ENCODE data around the gene MPV17L2.

MPV17L2 gene

DNA sequence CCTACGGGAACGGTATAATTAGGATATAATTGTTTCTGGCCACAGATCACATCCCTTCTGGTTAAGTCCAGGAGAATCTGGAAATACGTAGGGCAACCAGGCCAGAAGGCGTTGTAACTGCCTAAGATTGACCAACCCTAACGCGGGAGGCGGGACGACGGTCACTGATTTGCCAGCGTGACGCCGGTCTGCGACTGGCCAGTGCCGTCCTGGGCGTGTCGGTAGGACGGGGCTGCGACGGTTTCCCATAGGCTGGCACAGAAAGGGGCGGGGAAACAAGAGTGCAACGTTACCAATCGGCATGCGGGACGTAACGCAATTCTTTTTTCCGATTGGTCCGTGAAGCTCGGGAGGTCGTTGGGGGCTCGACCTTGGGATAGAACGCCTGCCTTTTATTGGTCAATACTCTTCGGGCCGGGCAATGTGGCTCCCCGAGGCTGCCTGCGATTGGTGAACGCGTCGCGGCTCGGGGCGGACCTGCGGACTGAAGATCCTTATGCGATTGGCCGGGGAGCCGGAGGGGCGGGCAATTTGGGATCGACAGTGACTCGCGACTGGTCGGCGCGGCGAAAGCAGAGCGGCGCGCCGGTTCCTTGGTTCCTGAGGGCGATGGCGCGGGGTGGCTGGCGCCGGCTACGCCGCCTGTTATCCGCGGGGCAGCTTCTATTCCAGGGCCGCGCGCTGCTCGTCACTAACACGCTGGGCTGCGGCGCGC, at the start of gene MPV17L2:
Gene MPV17L2, plus strand, starts transcription at position 546 of the 715 bp plus-strand sequence. Its CDS starts 64 bp downstream, at position 610.
- Mint-ChIP-seq H3K4me3 (peak within 1 kb of the TSS; percentile 88), H3K36me3 (ENCODE audit: low read depth) (peaks cover 34% of the 10 kb centered on the region), H3K4me1 (ENCODE audit: low read depth) (peaks cover 25% of the 10 kb centered on the region), H3K9me3 (no peaks in the 10 kb centered on the region), H3K27ac (peak within 1 kb of the TSS; percentile 93), H3K27me3 (no peaks in the 10 kb centered on the region)
- peak; percentile 96 for DNase-seq

DNA sequence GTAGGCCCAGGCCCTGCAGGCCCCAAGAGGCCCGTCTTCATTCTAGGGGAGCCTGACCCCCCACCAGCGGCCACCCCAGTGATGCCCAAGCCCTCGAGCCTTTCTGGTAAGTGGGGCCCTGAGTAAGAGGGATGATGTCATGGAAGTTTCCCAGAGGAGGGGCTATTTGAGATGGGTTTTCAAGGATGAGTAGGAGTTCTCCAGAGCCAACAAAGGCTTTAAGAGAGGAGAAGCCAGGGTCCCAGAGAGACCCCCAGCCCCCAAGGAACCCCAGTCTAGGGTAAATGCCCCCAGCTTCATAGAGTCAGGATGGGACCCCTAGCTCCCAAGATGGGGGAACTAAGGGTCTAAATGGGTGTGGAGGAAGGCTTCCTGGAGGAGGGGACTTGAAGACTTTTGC, 49.1 kb upstream of the MPV17L2 start:
- H3K36me3 Mint-ChIP-seq (ENCODE audit: low read depth): peaks cover 84% of the 10 kb centered on the region
- DNase-seq: no peak
- no peaks in the 10 kb centered on the region for H3K9me3 Mint-ChIP-seq
- no peak overlapping the region for H3K4me3 Mint-ChIP-seq
- no peaks in the 10 kb centered on the region for H3K27me3 Mint-ChIP-seq
- H3K27ac Mint-ChIP-seq: no peak overlapping the region
- no peaks in the 10 kb centered on the region for H3K4me1 Mint-ChIP-seq (ENCODE audit: low read depth)

DNA sequence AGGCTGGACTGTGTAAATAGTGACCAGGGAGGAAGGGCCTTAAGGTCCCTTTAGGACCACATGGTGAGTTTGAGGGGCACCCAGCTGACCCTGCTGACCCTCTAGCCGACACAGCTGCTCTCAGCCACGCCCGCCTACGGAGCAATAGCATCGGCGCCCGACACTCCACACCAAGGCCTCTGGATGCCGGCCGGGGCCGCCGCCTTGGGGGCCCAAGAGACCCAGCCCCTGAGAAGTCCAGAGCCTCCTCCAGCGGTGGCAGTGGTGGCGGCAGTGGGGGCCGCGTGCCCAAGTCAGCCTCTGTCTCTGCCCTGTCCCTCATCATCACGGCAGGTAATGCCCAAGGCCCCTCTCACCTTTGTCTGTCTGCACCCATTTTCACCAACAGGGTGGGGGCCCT, 48.7 kb upstream of the MPV17L2 start:
- no peaks in the 10 kb centered on the region for H3K9me3 Mint-ChIP-seq
- no peaks in the 10 kb centered on the region for H3K4me1 Mint-ChIP-seq (ENCODE audit: low read depth)
- H3K4me3 Mint-ChIP-seq: no peak overlapping the region
- H3K36me3 Mint-ChIP-seq (ENCODE audit: low read depth): peaks cover 81% of the 10 kb centered on the region
- H3K27ac Mint-ChIP-seq: no peak overlapping the region
- DNase-seq: no peak
- H3K27me3 Mint-ChIP-seq: no peaks in the 10 kb centered on the region

DNA sequence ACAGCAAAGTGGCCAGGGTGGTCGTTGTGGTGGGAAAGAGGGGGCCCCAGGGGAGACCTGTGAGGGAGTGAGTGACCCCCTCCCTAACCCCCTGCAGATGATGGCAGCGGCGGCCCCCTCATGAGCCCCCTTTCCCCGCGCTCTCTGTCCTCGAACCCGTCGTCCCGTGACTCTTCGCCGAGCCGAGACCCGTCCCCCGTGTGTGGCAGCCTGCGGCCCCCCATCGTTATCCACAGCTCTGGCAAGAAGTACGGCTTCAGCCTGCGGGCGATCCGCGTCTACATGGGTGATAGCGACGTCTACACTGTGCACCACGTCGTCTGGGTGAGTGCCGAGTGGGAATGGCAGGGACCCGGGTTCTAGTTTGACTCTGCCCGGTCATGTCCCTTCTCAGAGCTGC, 48.1 kb upstream of the MPV17L2 start:
- peaks cover 81% of the 10 kb centered on the region for H3K36me3 Mint-ChIP-seq (ENCODE audit: low read depth)
- H3K4me1 Mint-ChIP-seq (ENCODE audit: low read depth): no peaks in the 10 kb centered on the region
- H3K4me3 Mint-ChIP-seq: no peak overlapping the region
- no peak for DNase-seq
- H3K27ac Mint-ChIP-seq: no peak overlapping the region
- H3K27me3 Mint-ChIP-seq: no peaks in the 10 kb centered on the region
- H3K9me3 Mint-ChIP-seq: no peaks in the 10 kb centered on the region

DNA sequence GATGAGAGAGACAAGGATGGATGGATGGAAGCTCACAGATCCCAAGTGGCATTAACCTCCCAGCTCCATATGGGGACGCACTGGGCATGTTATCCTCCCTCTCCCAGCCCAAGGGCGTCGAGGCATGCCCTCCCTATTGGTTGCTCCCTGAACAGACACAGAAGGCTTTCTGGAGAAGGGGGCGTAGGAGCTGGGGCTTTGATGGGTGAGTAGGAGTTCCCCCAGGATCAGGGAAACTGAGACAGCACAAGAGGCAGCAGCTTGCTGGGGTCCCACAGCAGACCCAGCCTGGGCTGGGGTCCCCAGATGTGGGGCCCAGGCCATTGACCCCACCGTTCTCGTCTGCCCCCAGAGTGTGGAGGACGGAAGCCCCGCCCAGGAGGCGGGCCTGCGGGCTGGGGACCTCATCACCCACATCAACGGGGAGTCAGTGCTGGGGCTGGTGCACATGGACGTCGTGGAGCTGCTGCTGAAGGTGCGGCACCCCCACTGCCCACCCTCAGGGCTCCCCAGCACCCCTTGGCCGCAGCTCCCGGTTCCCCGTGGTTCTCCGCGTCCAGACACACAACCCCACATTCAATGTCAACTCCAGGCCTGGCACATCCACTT, 47.5 kb upstream of the MPV17L2 start:
- no peak for DNase-seq
- H3K27me3 Mint-ChIP-seq: no peaks in the 10 kb centered on the region
- H3K36me3 Mint-ChIP-seq (ENCODE audit: low read depth): peaks cover 81% of the 10 kb centered on the region
- no peaks in the 10 kb centered on the region for H3K4me1 Mint-ChIP-seq (ENCODE audit: low read depth)
- no peak overlapping the region for H3K27ac Mint-ChIP-seq
- no peaks in the 10 kb centered on the region for H3K9me3 Mint-ChIP-seq
- no peak overlapping the region for H3K4me3 Mint-ChIP-seq

DNA sequence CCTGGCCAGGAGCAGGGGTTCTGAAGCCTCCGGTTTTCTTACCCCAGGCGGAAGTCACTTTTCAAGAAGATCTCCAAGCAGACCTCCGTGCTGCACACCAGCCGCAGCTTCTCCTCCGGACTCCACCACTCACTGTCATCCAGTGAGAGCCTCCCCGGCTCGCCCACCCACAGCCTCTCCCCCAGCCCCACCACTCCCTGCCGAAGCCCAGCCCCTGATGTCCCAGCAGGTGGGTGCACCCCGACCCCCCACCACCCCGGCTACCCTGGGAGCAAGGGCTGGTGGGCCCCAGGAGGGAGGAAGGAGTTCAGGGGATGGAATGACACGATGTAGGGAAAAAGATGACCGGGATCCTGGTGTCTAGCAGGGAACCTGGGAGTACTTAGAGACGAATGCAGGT, 45.6 kb upstream of the MPV17L2 start:
- no peak for DNase-seq
- Mint-ChIP-seq H3K4me1 (ENCODE audit: low read depth) (peaks cover 12% of the 10 kb centered on the region), H3K36me3 (ENCODE audit: low read depth) (peaks cover 70% of the 10 kb centered on the region), H3K27ac (no peak overlapping the region), H3K4me3 (no peak overlapping the region), H3K27me3 (no peaks in the 10 kb centered on the region), H3K9me3 (no peaks in the 10 kb centered on the region)

DNA sequence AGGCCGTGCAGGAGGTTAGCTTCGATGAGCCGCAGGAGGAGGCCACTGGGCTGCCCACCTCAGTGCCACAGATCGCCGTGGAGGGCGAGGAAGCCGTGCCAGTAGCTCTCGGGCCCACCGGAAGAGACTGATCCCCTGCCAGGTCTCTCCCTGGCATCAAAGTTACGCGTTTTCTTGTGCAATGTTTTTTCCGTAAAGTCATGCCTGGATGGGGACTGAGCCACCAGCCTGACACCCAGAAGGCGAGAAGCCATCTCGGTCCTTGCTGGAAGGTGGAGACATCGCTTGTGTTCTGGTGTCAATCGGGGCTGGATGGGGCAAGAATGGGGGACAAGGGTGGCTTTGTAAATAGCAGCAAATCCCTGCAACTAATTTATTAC, 43.4 kb upstream of the MPV17L2 start:
- Mint-ChIP-seq H3K4me3 (no peak overlapping the region), H3K27ac (no peak overlapping the region), H3K36me3 (ENCODE audit: low read depth) (peaks cover 56% of the 10 kb centered on the region), H3K9me3 (no peaks in the 10 kb centered on the region), H3K4me1 (ENCODE audit: low read depth) (peaks cover 23% of the 10 kb centered on the region), H3K27me3 (no peaks in the 10 kb centered on the region)
- no peak for DNase-seq

DNA sequence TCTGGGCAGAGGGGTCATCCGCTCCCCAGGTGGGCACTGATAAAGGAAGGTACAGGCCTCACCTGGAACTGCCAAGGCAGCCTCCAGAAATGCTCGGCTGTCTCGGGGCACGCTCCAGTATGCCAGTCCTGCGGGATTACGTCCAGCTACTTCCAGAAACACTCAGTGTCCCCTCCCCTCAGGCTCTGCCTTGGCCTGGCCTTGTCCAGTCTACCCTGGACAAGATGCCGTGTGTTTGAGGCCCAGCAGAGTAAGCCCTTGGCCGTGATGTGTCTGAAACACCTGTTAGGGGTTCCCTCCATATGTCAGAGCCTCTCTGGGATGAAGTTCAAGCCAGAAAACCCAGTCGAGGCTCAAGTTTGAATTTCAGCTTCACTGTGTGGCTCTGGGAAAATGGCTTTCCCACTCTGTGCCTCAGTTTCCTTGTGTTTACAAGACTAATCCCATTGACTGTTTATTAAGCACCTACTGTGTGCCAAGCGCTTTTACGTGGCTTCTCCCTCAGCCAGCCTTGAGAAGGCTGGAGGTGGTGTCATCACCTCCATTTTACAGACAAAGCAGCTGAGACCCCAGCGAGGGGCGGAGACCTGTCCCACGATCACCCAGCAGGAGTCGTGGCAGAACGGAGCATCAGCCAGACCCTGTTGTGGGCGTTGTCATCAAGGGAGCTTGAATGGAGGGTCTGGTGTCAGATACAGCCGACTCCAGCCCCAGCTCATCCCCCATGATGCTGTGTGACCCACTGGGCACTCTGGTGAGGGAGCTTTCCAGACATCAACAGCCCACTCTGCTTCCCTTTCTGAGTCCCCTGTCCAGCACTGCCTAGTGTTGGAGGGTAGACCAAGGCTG, 42.0 kb upstream of the MPV17L2 start:
- H3K27ac Mint-ChIP-seq: peak overlapping the region; percentile 99
- no peaks in the 10 kb centered on the region for H3K27me3 Mint-ChIP-seq

DNA sequence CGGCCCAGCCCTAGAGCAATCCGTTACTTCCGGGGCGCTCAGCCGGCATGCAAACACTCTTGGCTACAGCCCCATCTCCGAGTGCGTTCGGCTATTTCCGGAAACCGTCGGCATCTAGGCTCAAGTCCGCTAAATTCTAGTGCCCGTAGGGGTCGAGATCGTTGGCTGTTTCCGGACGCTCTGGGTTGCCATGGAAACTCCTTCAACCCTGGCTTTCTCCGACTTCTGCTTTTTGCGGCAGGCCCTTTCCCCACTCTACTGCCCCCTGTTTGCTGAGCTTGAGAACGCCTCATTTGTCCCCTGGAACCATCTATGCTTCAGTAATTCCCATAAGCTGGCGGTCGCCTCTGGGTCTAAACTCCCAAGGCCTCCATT, 40.6 kb upstream of the MPV17L2 start:
- Mint-ChIP-seq H3K9me3 (no peaks in the 10 kb centered on the region), H3K36me3 (ENCODE audit: low read depth) (peaks cover 43% of the 10 kb centered on the region), H3K27me3 (no peaks in the 10 kb centered on the region), H3K4me3 (peak overlapping the region; percentile 84), H3K4me1 (ENCODE audit: low read depth) (peaks cover 28% of the 10 kb centered on the region), H3K27ac (peak overlapping the region; percentile 99)
- peak; percentile 98 for DNase-seq

More for the DNA sequence above, 42.0 kb upstream of the MPV17L2 start:
- H3K4me1 Mint-ChIP-seq (ENCODE audit: low read depth): peaks cover 24% of the 10 kb centered on the region
- no peaks in the 10 kb centered on the region for H3K9me3 Mint-ChIP-seq
- peak overlapping the region; percentile 84 for H3K4me3 Mint-ChIP-seq
- no peak for DNase-seq
- H3K36me3 Mint-ChIP-seq (ENCODE audit: low read depth): peaks cover 46% of the 10 kb centered on the region

DNA sequence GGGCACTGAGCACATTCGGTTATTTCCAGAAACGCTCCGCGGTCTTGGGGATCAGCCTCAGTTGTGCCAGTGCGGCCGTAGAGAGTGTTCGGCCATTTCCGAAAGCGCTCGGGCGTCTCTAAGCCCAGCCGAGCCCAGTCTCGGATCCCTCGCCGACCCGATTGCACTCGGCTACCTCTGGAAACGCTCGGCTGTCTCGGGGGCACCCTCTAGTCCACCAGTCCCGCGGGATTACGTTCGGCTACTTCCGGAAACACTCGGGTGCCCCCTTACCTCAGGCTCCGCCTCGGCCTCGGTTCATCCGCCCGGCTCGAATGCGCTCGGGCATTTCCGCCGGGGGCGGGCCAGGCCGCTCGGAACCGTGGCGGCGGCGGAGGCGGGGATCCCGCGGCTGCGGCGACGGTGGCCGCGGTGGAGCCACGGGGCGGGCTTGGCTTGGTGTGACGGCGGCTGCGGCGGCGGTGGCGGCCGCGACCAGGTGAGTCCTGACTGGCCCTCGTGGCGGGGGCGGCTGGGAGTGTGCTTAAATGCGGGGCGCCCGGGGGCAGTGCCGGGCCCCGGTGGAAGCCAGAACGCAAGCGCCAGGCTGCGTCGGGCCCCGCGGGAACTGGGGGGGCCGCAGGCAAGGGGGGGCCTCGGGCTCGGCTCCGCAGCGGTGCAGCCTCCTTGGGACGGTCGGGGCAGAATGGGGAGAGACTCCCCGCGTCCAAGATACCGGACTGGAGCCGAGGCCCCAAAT, 40.0 kb upstream of the MPV17L2 start, which contains the start of gene PIK3R2:
Gene PIK3R2, plus strand, starts transcription at position 347 of the 739 bp plus-strand sequence. CDS start 2,717 bp downstream, outside the sequence.
- H3K4me3 Mint-ChIP-seq: peak within 1 kb of the TSS; percentile 84
- no peaks in the 10 kb centered on the region for H3K9me3 Mint-ChIP-seq
- H3K27me3 Mint-ChIP-seq: no peaks in the 10 kb centered on the region
- DNase-seq: peak; percentile 100
- peaks cover 39% of the 10 kb centered on the region for H3K36me3 Mint-ChIP-seq (ENCODE audit: low read depth)
- peak within 1 kb of the TSS; percentile 99 for H3K27ac Mint-ChIP-seq
- peaks cover 28% of the 10 kb centered on the region for H3K4me1 Mint-ChIP-seq (ENCODE audit: low read depth)

DNA sequence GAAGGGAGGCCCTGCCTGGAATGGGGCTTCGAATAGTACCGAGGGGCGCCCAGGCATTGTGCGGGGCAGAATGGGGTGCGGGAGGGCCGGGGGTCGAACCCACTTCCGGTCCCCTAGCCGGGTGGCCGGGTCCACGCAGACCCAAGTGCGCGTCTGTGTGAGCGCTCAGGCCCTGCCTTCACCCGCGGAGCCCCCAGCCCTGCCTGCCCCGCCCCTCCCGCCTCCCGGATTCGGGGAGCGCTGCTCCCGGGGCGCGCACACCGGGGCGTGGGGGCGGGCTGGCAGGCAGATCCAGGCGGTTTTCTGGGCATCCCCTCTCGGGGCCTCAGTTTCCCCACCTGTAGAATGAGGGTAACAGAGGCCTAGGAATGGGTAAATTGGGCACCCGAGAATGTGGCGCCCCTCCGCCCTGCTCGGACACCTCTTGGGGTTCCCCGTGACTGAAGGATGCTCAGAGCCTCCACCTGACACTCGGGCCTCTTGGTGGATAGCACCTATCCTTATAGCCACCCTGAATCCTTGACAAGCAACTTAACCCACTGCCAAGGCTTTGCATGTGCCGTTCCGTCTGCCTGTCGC, 39.4 kb upstream of the MPV17L2 start:
- H3K9me3 Mint-ChIP-seq: no peaks in the 10 kb centered on the region
- H3K36me3 Mint-ChIP-seq (ENCODE audit: low read depth): peaks cover 33% of the 10 kb centered on the region
- H3K4me3 Mint-ChIP-seq: peak overlapping the region; percentile 84
- no peak for DNase-seq
- H3K27ac Mint-ChIP-seq: peak overlapping the region; percentile 78
- H3K4me1 Mint-ChIP-seq (ENCODE audit: low read depth): peaks cover 28% of the 10 kb centered on the region
- no peaks in the 10 kb centered on the region for H3K27me3 Mint-ChIP-seq

DNA sequence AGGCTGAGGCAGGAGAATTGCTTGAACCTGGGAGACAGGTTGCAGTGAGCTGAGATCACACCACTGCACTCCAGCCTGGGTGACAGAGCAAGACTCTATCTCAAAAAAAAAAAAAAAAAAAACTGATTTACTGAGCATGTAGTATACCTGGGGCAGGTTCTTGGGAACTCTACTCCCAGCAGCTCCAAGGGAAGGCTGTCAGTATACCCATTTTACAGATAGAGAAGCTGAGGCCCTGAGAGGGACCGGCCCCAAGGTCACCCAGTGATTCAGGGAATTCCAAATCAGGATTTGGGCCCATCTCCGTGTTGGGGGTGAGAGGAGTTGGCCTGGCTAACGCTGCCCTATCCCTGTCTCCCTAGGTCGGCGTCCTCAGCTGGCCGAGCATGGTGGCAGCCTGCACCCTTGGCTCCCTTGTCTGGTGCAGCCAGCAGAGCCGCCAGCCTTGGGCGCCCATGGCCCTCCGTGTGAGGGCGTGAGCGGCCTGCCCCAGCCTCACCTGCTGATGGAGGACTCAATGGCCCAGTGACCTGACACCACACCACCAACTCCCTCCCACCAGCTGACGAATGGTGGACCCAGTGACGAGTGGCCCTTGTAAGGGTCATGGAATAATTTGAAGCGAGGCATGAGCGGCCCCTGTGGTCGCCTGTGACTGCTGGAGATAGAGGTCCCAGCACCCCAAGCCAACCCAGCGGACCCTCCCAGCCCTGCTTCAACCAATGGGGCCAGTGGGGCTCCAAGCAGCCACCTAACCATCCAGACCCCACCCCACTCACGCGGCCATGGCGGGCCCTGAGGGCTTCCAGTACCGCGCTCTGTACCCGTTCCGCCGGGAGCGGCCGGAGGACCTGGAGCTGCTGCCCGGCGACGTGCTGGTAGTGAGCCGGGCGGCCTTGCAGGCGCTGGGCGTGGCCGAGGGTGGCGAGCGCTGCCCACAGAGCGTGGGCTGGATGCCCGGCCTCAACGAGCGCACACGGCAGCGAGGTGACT, 37.6 kb upstream of the MPV17L2 start:
- H3K4me1 Mint-ChIP-seq (ENCODE audit: low read depth): peaks cover 32% of the 10 kb centered on the region
- H3K27me3 Mint-ChIP-seq: no peaks in the 10 kb centered on the region
- no peak overlapping the region for H3K4me3 Mint-ChIP-seq
- H3K9me3 Mint-ChIP-seq: no peaks in the 10 kb centered on the region
- no peak for DNase-seq
- H3K27ac Mint-ChIP-seq: peak overlapping the region; percentile 69
- H3K36me3 Mint-ChIP-seq (ENCODE audit: low read depth): peaks cover 28% of the 10 kb centered on the region

DNA sequence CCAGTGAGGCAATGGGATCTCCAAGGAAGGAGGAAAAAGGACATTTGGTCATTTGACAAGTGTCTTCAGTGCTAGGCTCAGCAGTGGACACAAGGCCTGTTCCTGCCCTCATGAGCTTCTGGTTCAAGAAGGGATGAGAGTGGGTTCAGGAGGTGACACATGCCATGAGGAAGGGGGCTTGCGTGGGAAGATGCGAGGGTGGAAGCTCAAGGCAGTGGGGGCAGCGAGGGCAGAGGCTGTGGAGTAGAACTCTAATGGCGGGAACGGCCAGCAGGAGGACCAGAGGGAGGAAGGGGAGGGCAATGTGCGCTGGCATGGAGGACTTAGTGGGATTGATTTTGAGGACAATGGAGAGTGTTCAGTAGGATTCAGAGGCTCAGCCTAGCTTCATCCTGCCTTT, 36.8 kb upstream of the MPV17L2 start:
- DNase-seq: no peak
- no peak overlapping the region for H3K4me3 Mint-ChIP-seq
- no peaks in the 10 kb centered on the region for H3K27me3 Mint-ChIP-seq
- peaks cover 33% of the 10 kb centered on the region for H3K4me1 Mint-ChIP-seq (ENCODE audit: low read depth)
- H3K27ac Mint-ChIP-seq: peak overlapping the region; percentile 8
- H3K9me3 Mint-ChIP-seq: no peaks in the 10 kb centered on the region
- peaks cover 26% of the 10 kb centered on the region for H3K36me3 Mint-ChIP-seq (ENCODE audit: low read depth)

Measured in activated T-cell treated with anti-CD3 and anti-CD28 coated beads, Interleukin-2, amount 50 U/mL, for 24 hours (primary cell).